Tibial artery (tissue), 4 donors: ENCODE results near the gene MLEC.
A peak's percentile ranks its signal among the peaks of the same experiment; 100 is the strongest.

ENCODE experiments used
- DNase-seq, 2 donors: peaks; one replicate each; pipeline ENCODE4 v3.0.0-alpha.2; 2019
- H3K27ac ChIP-seq, 2 donors: fragments of 200-600 bp; sonication (generic) in 1 of 2; 1 replicate in 1 of 2; 2 replicates in 1 of 2; pipeline ENCODE4 v1.5.1; 2018 to 2019; ENCODE audit warnings: mild to moderate bottlenecking in 1 of 2
- H3K27me3 ChIP-seq, 2 donors: fragments of 200-600 bp; sonication (generic) in 1 of 2; one replicate each; pipeline versions ENCODE4 v1.5.1 to v1.6.0; 2016 to 2019
- H3K36me3 ChIP-seq, 3 donors: fragments of 200-600 bp; sonication (generic) in 2 of 3; one replicate each; pipeline ENCODE4 v1.5.1; 2016 to 2019; ENCODE audit warnings: mild to moderate bottlenecking in 2 of 3
- H3K4me1 ChIP-seq, 4 donors: fragments of 200-600 bp; sonication (generic) in 2 of 4; 1 replicate in 3 of 4; 2 replicates in 1 of 4; pipeline ENCODE4 v1.5.1; 2016 to 2019
- H3K4me3 ChIP-seq, 2 donors: fragments of 200-600 bp; sonication (generic) in 1 of 2; 1 replicate in 1 of 2; 2 replicates in 1 of 2; pipeline ENCODE4 v1.5.1; 2018 to 2019; ENCODE audit warnings: mild to moderate bottlenecking in 2 of 2
- H3K9me3 ChIP-seq, 3 donors: fragments of 200-600 bp; sonication (generic) in 1 of 3; one replicate each; pipeline ENCODE4 v1.5.1; 2016 to 2019
- CTCF ChIP-seq, 2 experiments: fragments of 200-600 bp in 1 of 2; fragments of 450-650 bp in 1 of 2; IDR thresholded peaks; one replicate each; pipeline ENCODE4 v1.5.1; 2017 to 2019; ENCODE audit warnings: antibody characterized with exemption in 2 of 2, mild to moderate bottlenecking in 1 of 2, moderate library complexity in 1 of 2
- intact Hi-C: fragments of 100-400 bp; cut with DNase I; formaldehyde crosslinking; loops from one replicate; pipeline ENCODE4 v1.15.0; 2023; ENCODE audit warnings: low total_unique reads

Gene MLEC

GRCh38 chr12:120689397-120690082 is 2.6 kb downstream of the MLEC start:
- Histone ChIP-seq H3K27me3 (no peaks in the 10 kb centered on the region), H3K9me3 (no peaks in the 10 kb centered on the region), H3K4me3 (peak overlapping the region; percentile 78 to 87), H3K36me3 (peaks cover under 1 to 12% (median 9%) of the 10 kb centered on the region in 3 donors), H3K4me1 (peaks cover 0 to 38% (median 28%) of the 10 kb centered on the region in 4 donors), H3K27ac (peak overlapping the region in 1 of 2 donors; percentile 91)
- no peak for TF ChIP-seq CTCF (IDR thresholded peaks at IDR 0.05)
- no peak for DNase-seq
- intact Hi-C loops = loop anchor here (2.0 to 5.0 kb wide), 2 partner anchors 21 to 42 kb away; partner anchors contain the start of gene UNC119B

- Histone ChIP-seq H3K27ac (no peak overlapping the region), H3K36me3 (peaks cover 5 to 17% (median 14%) of the 10 kb centered on the region in 3 donors), H3K4me1 (peaks cover 0 to 38% (median 28%) of the 10 kb centered on the region in 4 donors), H3K4me3 (no peak overlapping the region), H3K27me3 (no peaks in the 10 kb centered on the region), H3K9me3 (no peaks in the 10 kb centered on the region)
- DNase-seq = no peak
- intact Hi-C loops = no loop called here
- TF ChIP-seq CTCF (IDR thresholded peaks at IDR 0.05) = no peak
Measured at GRCh38 chr12:120690083-120690450, 3.1 kb downstream of the MLEC start.

DNA sequence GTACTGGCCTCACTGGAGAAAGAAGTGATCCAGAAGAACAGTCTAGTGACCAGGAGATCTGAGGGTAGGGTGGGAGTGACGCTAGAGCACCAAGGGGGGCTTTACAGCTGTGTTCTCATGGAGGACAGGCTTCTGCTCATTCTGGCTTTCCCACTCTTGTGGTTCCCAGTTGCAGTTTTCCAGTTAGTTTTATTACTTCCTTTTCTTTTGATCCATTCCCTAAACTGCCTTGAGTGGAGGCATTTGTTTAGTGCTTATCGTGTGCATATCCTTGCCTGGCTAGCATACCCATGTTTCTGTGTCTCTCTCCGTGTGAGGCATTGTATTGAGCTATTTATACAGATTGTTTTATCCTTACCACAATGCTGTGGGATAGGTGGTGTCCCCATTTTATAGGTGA is 4.0 kb downstream of the MLEC start:
- no peak overlapping the region for H3K27ac ChIP-seq
- no peak overlapping the region for H3K4me3 ChIP-seq
- peaks cover 14 to 26% (median 24%) of the 10 kb centered on the region in 3 donors for H3K36me3 ChIP-seq

DNA sequence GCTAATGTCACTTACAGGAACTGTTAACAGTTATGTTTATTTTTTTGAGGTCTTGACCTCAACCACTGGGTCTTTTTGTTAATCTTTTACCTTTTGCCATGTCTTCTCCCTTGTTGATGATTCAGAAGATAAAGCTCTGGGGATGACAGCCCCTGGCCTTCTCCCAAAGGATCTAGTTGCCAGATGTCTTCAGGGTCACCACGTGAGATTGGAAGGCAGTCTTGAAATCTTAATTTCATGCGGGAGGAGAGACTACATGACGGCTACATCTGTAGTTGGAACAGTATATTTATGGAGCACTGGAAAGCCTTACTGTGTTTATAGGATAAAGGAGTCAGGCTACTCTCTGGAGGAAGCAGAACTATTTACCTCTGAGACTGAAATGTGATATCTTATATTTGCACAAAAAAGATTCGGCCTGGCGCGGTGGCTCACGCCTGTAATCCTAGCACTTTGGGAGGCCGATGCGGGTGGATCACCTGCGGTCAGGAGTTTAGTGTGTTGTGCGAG is 5.6 kb downstream of the MLEC start:
- Histone ChIP-seq H3K4me1 (peaks cover 0 to 33% (median 22%) of the 10 kb centered on the region in 4 donors), H3K27me3 (no peaks in the 10 kb centered on the region), H3K4me3 (no peak overlapping the region), H3K9me3 (no peaks in the 10 kb centered on the region), H3K27ac (no peak overlapping the region), H3K36me3 (peaks cover 28 to 42% (median 39%) of the 10 kb centered on the region in 3 donors)
- TF ChIP-seq CTCF (IDR thresholded peaks at IDR 0.05) = no peak
- intact Hi-C loops = no loop called here
- DNase-seq = no peak

More for the DNA sequence above, 4.0 kb downstream of the MLEC start:
- TF ChIP-seq CTCF (IDR thresholded peaks at IDR 0.05) = no peak
- intact Hi-C loops = no loop called here
- no peaks in the 10 kb centered on the region for H3K27me3 ChIP-seq
- H3K4me1 ChIP-seq = peaks cover 0 to 33% (median 23%) of the 10 kb centered on the region in 4 donors
- H3K9me3 ChIP-seq = no peaks in the 10 kb centered on the region
- no peak for DNase-seq

- Histone ChIP-seq H3K27me3 (no peaks in the 10 kb centered on the region), H3K4me3 (no peak overlapping the region), H3K4me1 (peaks cover 0 to 21% (median 13%) of the 10 kb centered on the region in 4 donors), H3K27ac (no peak overlapping the region), H3K36me3 (peaks cover 35 to 55% (median 47%) of the 10 kb centered on the region in 3 donors), H3K9me3 (no peaks in the 10 kb centered on the region)
- no peak for TF ChIP-seq CTCF (IDR thresholded peaks at IDR 0.05)
- no peak for DNase-seq
- intact Hi-C loops = no loop called here
Measured at GRCh38 chr12:120693848-120694247, 6.9 kb downstream of the MLEC start.
